Endothelial cell of umbilical vein (primary cell): ENCODE results near the gene LMAN1L. TPM values are rescaled to one million over a fixed set of nuclear protein-coding genes. Genes with fewer than 3 reads are reported as not detected.

Experiments
- BruUV-seq: library from RNA; stranded (reverse); fragments of 400-500 nt; replicated peaks from 2 replicates; lab custom pipeline; 2021; lab: Mats Ljungman, UMichigan
- CTCF ChIA-PET: fragments of 300-600, 350-600 bp; sonication (Branson Sonifier 250); formaldehyde crosslinking; loops from one replicate; lab custom pipeline; 2021; ENCODE audit warnings: antibody characterized with exemption, inconsistent platforms; lab: Charles Lee
- POLR2A ChIA-PET: fragments of 300-600, 350-600 bp; sonication (Branson Sonifier 250); formaldehyde crosslinking; loops from one replicate; lab custom pipeline; 2021; ENCODE audit warnings: antibody characterized with exemption, inconsistent platforms; lab: Charles Lee
- DNase-seq: peaks from one replicate; pipeline ENCODE4 v3.0.0-alpha.2; 2011; ENCODE audit warnings: low read depth, low spot score
- FAIRE-seq: peaks from 2 replicates; lab custom pipeline; 2011; peaks lifted over from hg19 to GRCh38; lab: Jason Lieb, UNC
- H2AFZ ChIP-seq: 2 replicates; pipeline ENCODE4 v1.6.0; 2012; ENCODE audit warnings: low read depth, low read length, control low read depth, inconsistent platforms
- H3K27ac ChIP-seq: 2 replicates; pipeline ENCODE4 v1.5.1; 2011; ENCODE audit warnings: low read depth, mild to moderate bottlenecking, control low read depth, low read length, moderate library complexity; ENCODE audit not compliant: insufficient read depth
- H3K27me3 ChIP-seq, 2 experiments: 2 replicates each; pipeline versions ENCODE4 v1.6.0 to v1.6.1; 2011; ENCODE audit warnings: low read length in 2 of 2, mixed read lengths in 1 of 2; ENCODE audit not compliant: control insufficient read depth in 2 of 2, insufficient read depth in 2 of 2
- H3K36me3 ChIP-seq, 2 experiments: 2 replicates in 1 of 2; 3 replicates in 1 of 2; pipeline ENCODE4 v1.5.1; 2011; ENCODE audit warnings: low read length in 2 of 2, mild to moderate bottlenecking in 1 of 2, moderate library complexity in 1 of 2; ENCODE audit not compliant: control insufficient read depth in 2 of 2, insufficient read depth in 2 of 2; ENCODE audit errors: extremely low read depth in 1 of 2
- H3K4me1 ChIP-seq: 3 replicates; pipeline ENCODE4 v1.5.1; 2011; ENCODE audit warnings: mild to moderate bottlenecking, low read length; ENCODE audit not compliant: control insufficient read depth, insufficient read depth; ENCODE audit errors: extremely low read depth
- H3K4me2 ChIP-seq: 2 replicates; pipeline ENCODE4 v1.6.1; 2011; ENCODE audit warnings: low read length, control low read depth, mixed read lengths; ENCODE audit not compliant: insufficient read depth
- H3K4me3 ChIP-seq, 3 experiments: fragments of 200-600 bp in 1 of 3; sonication (generic), shearing (Covaris generic) in 1 of 3; replicated peaks in 1 of 3; 2 replicates each; pipeline ENCODE4 v1.5.1; 2011 to 2016; ENCODE audit warnings: control low read depth in 3 of 3, low read length in 3 of 3, mild to moderate bottlenecking in 2 of 3, inconsistent platforms in 1 of 3, low read depth in 1 of 3, moderate library complexity in 1 of 3; ENCODE audit not compliant: insufficient read depth in 1 of 3
- H3K79me2 ChIP-seq: 2 replicates; pipeline ENCODE4 v1.6.0; 2012; ENCODE audit warnings: low read length, inconsistent platforms; ENCODE audit not compliant: control insufficient read depth, insufficient read depth
- H3K9ac ChIP-seq: replicated peaks from 2 replicates; pipeline ENCODE3; 2011; ENCODE audit warnings: low read length, control low read depth; ENCODE audit not compliant: insufficient read depth; ENCODE audit errors: extremely low read depth
- H3K9me1 ChIP-seq: replicated peaks from 3 replicates; pipeline ENCODE4 v1.6.0; 2011; ENCODE audit warnings: mild to moderate bottlenecking, low read length; ENCODE audit not compliant: control insufficient read depth, insufficient read depth; ENCODE audit errors: extremely low read depth
- H3K9me3 ChIP-seq: replicated peaks from 2 replicates; pipeline ENCODE4 v1.5.1; 2012; ENCODE audit warnings: low read length, inconsistent platforms; ENCODE audit not compliant: control insufficient read depth, insufficient read depth
- H4K20me1 ChIP-seq: replicated peaks from 2 replicates; pipeline ENCODE3; 2011; ENCODE audit warnings: mild to moderate bottlenecking, low read length; ENCODE audit not compliant: control insufficient read depth, insufficient read depth; ENCODE audit errors: extremely low read depth
- EZH2 ChIP-seq: IDR thresholded peaks from 2 replicates; pipeline ENCODE4 v1.6.1; 2012; ENCODE audit warnings: borderline replicate concordance, low read depth, mild to moderate bottlenecking, moderate library complexity, low read length, inconsistent platforms; ENCODE audit not compliant: severe bottlenecking
- FOS ChIP-seq: IDR thresholded peaks from 2 replicates; pipeline ENCODE4 v1.6.1; 2011; ENCODE audit warnings: mild to moderate bottlenecking, low read length, moderate library complexity, borderline replicate concordance; ENCODE audit not compliant: insufficient read depth
- GATA2 ChIP-seq: IDR thresholded peaks from 2 replicates; pipeline ENCODE4 v1.7.0; 2011; ENCODE audit warnings: low read depth, mild to moderate bottlenecking, moderate library complexity, mixed read lengths, low read length; ENCODE audit not compliant: insufficient read length, insufficient read depth
- JUN ChIP-seq: IDR thresholded peaks from 2 replicates; pipeline ENCODE4 v1.6.1; 2011; ENCODE audit warnings: borderline replicate concordance, low read depth; ENCODE audit not compliant: insufficient read length, insufficient read depth
- MYC ChIP-seq: IDR thresholded peaks from one replicate; pipeline ENCODE4 v1.6.1; 2011; ENCODE audit warnings: mild to moderate bottlenecking, low read depth, low read length
- POLR2A ChIP-seq: IDR thresholded peaks from 2 replicates; pipeline ENCODE4 v1.6.1; 2012; ENCODE audit warnings: low read depth, mild to moderate bottlenecking, control low read depth, low read length
- POLR2AphosphoS5 ChIP-seq: IDR thresholded peaks from 2 replicates; pipeline ENCODE4 v1.6.1; 2012; ENCODE audit warnings: low read depth, mild to moderate bottlenecking, control low read depth, low read length, moderate library complexity; ENCODE audit not compliant: insufficient read depth
- dilution Hi-C: fragments of 300-500 bp; cut with MboI; formaldehyde crosslinking; loops from one replicate; pipeline ENCODE4 v1.15.0; 2019; ENCODE audit warnings: low sequenced_read_pairs; ENCODE audit not compliant: extremely low pct_ligation_motif_present
- intact Hi-C: fragments of 100-400 bp; cut with micrococcal nuclease; formaldehyde crosslinking; loops from one replicate; pipeline ENCODE4 v1.10.0; 2022
- polyA plus RNA-seq, 4 experiments: library from polyadenylated mRNA; depleted of rRNA in 3 of 4; stranded (reverse) in 3 of 4; unstranded in 1 of 4; fragments of >200 nt; gene quantifications; 2 replicates each; pipeline versions ENCODE4 v1.2.1 to v1.2.3, GENCODE V29; 2011 to 2012; ENCODE audit warnings: missing spikeins in 1 of 4
- total RNA-seq: library from RNA; stranded (reverse); gene quantifications from 2 replicates; pipeline ENCODE4 v1.2.3, GENCODE V29; 2021
- TF ChIP-seq, protein P1 (sequence below), 2 donors: IDR thresholded peaks; 1 replicate in 1 of 2; 2 replicates in 1 of 2; pipeline ENCODE4 v1.5.1; 2011; ENCODE audit warnings: low read length in 2 of 2, mild to moderate bottlenecking in 2 of 2, moderate library complexity in 2 of 2, control low read depth in 1 of 2, inconsistent platforms in 1 of 2, low read depth in 1 of 2; ENCODE audit not compliant: insufficient read depth in 1 of 2; ENCODE audit errors: extremely low read depth in 1 of 2
- TF ChIP-seq, protein P2 (sequence below): IDR thresholded peaks from 2 replicates; pipeline ENCODE4 v1.6.1; 2011; ENCODE audit not compliant: insufficient read depth, insufficient read length

The LMAN1L gene
- total and polyA plus RNA-seq, 2 donors (not counting 3 experiments of a cell fraction or from before 2014, with no cell fraction given) = not detected

DNA sequence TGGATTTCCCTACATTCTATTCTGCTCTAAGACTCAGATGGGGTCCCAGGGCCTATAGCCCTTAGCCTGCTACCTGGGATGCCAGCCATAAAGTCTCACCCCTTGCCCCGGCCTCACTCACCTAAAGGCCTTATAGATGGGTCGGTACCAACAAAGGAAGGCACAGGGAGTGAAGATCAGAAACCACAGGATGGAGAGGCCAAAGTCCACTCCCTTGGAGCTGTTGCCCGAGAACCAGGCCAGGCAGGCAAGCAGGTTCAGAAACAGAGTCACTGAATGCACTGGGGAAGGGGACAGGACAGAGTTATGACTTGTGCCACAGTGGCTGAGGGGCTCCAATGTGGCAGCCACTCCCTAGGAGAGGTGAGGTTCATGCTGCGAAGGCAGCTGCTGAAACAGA lies 37.8 kb downstream of the LMAN1L start:
- Histone ChIP-seq H3K27ac (no peak overlapping the region), H3K9ac (no peak overlapping the region), H3K9me1 (no peaks in the 10 kb centered on the region), H3K4me2 (no peak overlapping the region), H3K27me3 (no peaks in the 10 kb centered on the region), H3K36me3 (peaks cover 11 to 60% of the 10 kb centered on the region in 2 experiments), H3K4me1 (no peaks in the 10 kb centered on the region), H3K4me3 (no peak overlapping the region), H4K20me1 (no peaks in the 10 kb centered on the region), H2AFZ (no peak overlapping the region), H3K9me3 (no peaks in the 10 kb centered on the region), H3K79me2 (no peaks in the 10 kb centered on the region)
- dilution Hi-C loops = no loop called here
- intact Hi-C loops = no loop called here
- no peak for DNase-seq
- no peak for TF ChIP-seq JUN
- no peak for TF ChIP-seq MYC
- no peak for TF ChIP-seq POLR2A
- TF ChIP-seq, protein P1, sequence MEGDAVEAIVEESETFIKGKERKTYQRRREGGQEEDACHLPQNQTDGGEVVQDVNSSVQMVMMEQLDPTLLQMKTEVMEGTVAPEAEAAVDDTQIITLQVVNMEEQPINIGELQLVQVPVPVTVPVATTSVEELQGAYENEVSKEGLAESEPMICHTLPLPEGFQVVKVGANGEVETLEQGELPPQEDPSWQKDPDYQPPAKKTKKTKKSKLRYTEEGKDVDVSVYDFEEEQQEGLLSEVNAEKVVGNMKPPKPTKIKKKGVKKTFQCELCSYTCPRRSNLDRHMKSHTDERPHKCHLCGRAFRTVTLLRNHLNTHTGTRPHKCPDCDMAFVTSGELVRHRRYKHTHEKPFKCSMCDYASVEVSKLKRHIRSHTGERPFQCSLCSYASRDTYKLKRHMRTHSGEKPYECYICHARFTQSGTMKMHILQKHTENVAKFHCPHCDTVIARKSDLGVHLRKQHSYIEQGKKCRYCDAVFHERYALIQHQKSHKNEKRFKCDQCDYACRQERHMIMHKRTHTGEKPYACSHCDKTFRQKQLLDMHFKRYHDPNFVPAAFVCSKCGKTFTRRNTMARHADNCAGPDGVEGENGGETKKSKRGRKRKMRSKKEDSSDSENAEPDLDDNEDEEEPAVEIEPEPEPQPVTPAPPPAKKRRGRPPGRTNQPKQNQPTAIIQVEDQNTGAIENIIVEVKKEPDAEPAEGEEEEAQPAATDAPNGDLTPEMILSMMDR (IDR thresholded peaks at IDR 0.05; ENCODE audit: extremely low read depth in 1 of 2, insufficient read depth in 1 of 2, low read depth in 1 of 2, low read length in 2 of 2) = no peak
- TF ChIP-seq POLR2AphosphoS5 = no peak
- no peak for TF ChIP-seq EZH2
- TF ChIP-seq GATA2 = no peak
- no peak for TF ChIP-seq FOS
- TF ChIP-seq, protein P2, sequence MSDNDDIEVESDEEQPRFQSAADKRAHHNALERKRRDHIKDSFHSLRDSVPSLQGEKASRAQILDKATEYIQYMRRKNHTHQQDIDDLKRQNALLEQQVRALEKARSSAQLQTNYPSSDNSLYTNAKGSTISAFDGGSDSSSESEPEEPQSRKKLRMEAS = no peak
- POLR2A ChIA-PET = no interaction called here
- no peak for FAIRE-seq
- BruUV-seq = no TSS peak
- CTCF ChIA-PET = no interaction called here
